Neutrophil (primary cell): ENCODE measurements around the gene ZNF618.

Experiments
- H3K27ac ChIP-seq: fragments of 200-600 bp; sonication (generic); 2 replicates; pipeline ENCODE4 v1.5.1; 2016; ENCODE audit warnings: mild to moderate bottlenecking, moderate library complexity
- H3K27me3 ChIP-seq: fragments of 200-600 bp; sonication (generic); 2 replicates; pipeline ENCODE4 v1.6.0; 2016; ENCODE audit warnings: mild to moderate bottlenecking
- H3K36me3 ChIP-seq: fragments of 200-600 bp; sonication (generic); 2 replicates; pipeline ENCODE4 v1.5.1; 2017
- H3K4me1 ChIP-seq, 2 experiments: fragments of 200-600 bp in 1 of 2; sonication (generic) in 1 of 2; 1 replicate in 1 of 2; 2 replicates in 1 of 2; pipeline versions ENCODE4 v1.5.1 to v1.6.1; 2013 to 2016; ENCODE audit warnings: low read depth in 1 of 2, low read length in 1 of 2, mild to moderate bottlenecking in 1 of 2, moderate library complexity in 1 of 2; ENCODE audit not compliant: control insufficient read depth in 1 of 2, insufficient read depth in 1 of 2
- H3K4me3 ChIP-seq, 2 experiments: fragments of 200-600 bp in 1 of 2; sonication (generic) in 1 of 2; 1 replicate in 1 of 2; 2 replicates in 1 of 2; pipeline ENCODE4 v1.5.1; 2013 to 2016; ENCODE audit warnings: low read depth in 1 of 2, low read length in 1 of 2, mild to moderate bottlenecking in 1 of 2, moderate library complexity in 1 of 2
- H3K9me3 ChIP-seq: fragments of 200-600 bp; sonication (generic); 2 replicates; pipeline ENCODE4 v1.5.1; 2016
- CTCF ChIP-seq: fragments of 200-600 bp; sonication (generic); IDR thresholded peaks from 2 replicates; pipeline ENCODE4 v1.5.1; 2016; ENCODE audit warnings: antibody characterized with exemption

The ZNF618 gene

DNA sequence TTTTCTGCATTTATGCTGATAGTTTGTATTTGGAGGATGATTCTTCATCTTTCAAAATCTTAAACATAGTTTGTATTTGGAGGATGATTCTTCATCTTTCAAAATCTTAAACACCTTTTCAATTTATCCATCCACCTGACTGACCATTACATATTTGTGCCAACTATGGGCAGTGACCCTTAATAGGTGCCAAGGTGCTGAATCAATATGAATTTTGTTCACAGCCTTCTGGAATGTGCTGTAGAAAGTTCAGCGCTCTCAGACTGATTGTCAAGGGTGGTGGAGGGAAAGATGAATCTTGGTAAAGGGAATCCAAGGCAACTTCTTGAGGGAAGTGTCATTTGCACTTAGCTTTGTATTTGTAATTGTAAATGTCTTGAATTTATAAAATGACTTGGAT is 18.1 kb downstream of the ZNF618 start:
- Histone ChIP-seq H3K9me3 (no peaks in the 10 kb centered on the region), H3K27ac (no peak overlapping the region), H3K27me3 (no peaks in the 10 kb centered on the region), H3K4me1 (no peaks in the 10 kb centered on the region), H3K36me3 (no peaks in the 10 kb centered on the region), H3K4me3 (no peak overlapping the region)
- no peak for TF ChIP-seq CTCF

GRCh38 chr9:113895526-113895925 is 19.4 kb downstream of the ZNF618 start:
- Histone ChIP-seq H3K27me3 (no peaks in the 10 kb centered on the region), H3K27ac (no peak overlapping the region), H3K4me1 (no peaks in the 10 kb centered on the region), H3K9me3 (no peaks in the 10 kb centered on the region), H3K36me3 (no peaks in the 10 kb centered on the region), H3K4me3 (no peak overlapping the region)
- TF ChIP-seq CTCF: no peak

GRCh38 chr9:113896713-113897112 is 20.6 kb downstream of the ZNF618 start:
- Histone ChIP-seq H3K27ac (no peak overlapping the region), H3K9me3 (no peaks in the 10 kb centered on the region), H3K36me3 (no peaks in the 10 kb centered on the region), H3K4me3 (no peak overlapping the region), H3K4me1 (no peaks in the 10 kb centered on the region), H3K27me3 (no peaks in the 10 kb centered on the region)
- no peak for TF ChIP-seq CTCF

DNA sequence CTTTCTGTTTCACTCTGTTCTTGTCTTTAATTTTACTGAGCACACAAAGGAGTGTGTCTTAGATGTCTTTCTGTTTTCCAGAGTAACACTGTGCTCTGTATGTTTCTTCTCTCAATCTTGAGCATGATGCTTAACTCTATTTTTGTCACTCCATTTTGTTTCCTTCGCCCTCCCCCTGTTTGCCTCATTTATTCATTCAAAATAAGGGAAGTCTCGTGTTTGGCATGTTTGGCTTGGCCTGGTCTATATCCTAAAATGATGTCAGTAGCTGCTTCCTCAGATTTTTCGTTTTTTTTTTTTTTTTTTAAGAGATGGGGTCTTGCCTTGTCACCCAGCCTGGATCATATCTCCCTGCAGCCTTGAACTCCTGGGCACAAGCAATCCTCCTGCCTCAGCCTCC is 22.0 kb downstream of the ZNF618 start:
- no peaks in the 10 kb centered on the region for H3K4me1 ChIP-seq
- no peaks in the 10 kb centered on the region for H3K36me3 ChIP-seq
- no peak overlapping the region for H3K4me3 ChIP-seq
- no peaks in the 10 kb centered on the region for H3K9me3 ChIP-seq
- no peak for TF ChIP-seq CTCF
- H3K27ac ChIP-seq: no peak overlapping the region
- H3K27me3 ChIP-seq: no peaks in the 10 kb centered on the region

- Histone ChIP-seq H3K4me3 (no peak overlapping the region), H3K27ac (no peak overlapping the region), H3K9me3 (no peaks in the 10 kb centered on the region), H3K27me3 (no peaks in the 10 kb centered on the region), H3K36me3 (no peaks in the 10 kb centered on the region), H3K4me1 (no peaks in the 10 kb centered on the region)
- no peak for TF ChIP-seq CTCF
Observed at GRCh38 chr9:113898596-113898995, 22.5 kb downstream of the ZNF618 start.

- no peak for TF ChIP-seq CTCF
- H3K27ac ChIP-seq: no peak overlapping the region
- no peaks in the 10 kb centered on the region for H3K36me3 ChIP-seq
- no peak overlapping the region for H3K4me3 ChIP-seq
- H3K9me3 ChIP-seq: no peaks in the 10 kb centered on the region
- no peaks in the 10 kb centered on the region for H3K27me3 ChIP-seq
- no peaks in the 10 kb centered on the region for H3K4me1 ChIP-seq
Observed at GRCh38 chr9:113899205-113899604, 23.1 kb downstream of the ZNF618 start.
